ENCODE data around the gene PSMD6.

The PSMD6 gene

GRCh38 chr3:64008487-64009351, 14.6 kb downstream of the PSMD6 start:
- TF ChIP-seq REST (IDR thresholded peaks at IDR 0.05; ENCODE audit: low read depth), result no peak
- no peak for TF ChIP-seq USF1 (IDR thresholded peaks at IDR 0.05)
- TF ChIP-seq NFIC (IDR thresholded peaks at IDR 0.05), result no peak
- no peak for TF ChIP-seq TEAD4 (IDR thresholded peaks at IDR 0.05)
- no peak for TF ChIP-seq TCF12 (IDR thresholded peaks at IDR 0.05; ENCODE audit: low read depth)
- TF ChIP-seq YY1 (IDR thresholded peaks at IDR 0.05; ENCODE audit: low read depth), result no peak
- TF ChIP-seq FOXM1 (IDR thresholded peaks at IDR 0.05; ENCODE audit: borderline replicate concordance, low read depth), result no peak
- no peak for TF ChIP-seq RAD21 (IDR thresholded peaks at IDR 0.05; ENCODE audit: low read depth)
- TF ChIP-seq ZBTB7A (IDR thresholded peaks at IDR 0.05; ENCODE audit: low read depth), result no peak
- no peak for TF ChIP-seq CEBPB (IDR thresholded peaks at IDR 0.05)
- no peak for TF ChIP-seq CREB1 (IDR thresholded peaks at IDR 0.05; ENCODE audit: low read depth)
- no peak for TF ChIP-seq EGR1 (IDR thresholded peaks at IDR 0.05)
- TF ChIP-seq MAX (IDR thresholded peaks at IDR 0.05), result no peak
- TF ChIP-seq EP300 (IDR thresholded peaks at IDR 0.05; ENCODE audit: borderline replicate concordance), result no peak
- no peak for TF ChIP-seq TAF1 (IDR thresholded peaks at IDR 0.05; ENCODE audit: low read depth)

GRCh38 chr3:64008017-64008416, 15.3 kb downstream of the PSMD6 start:
- TF ChIP-seq CEBPB (IDR thresholded peaks at IDR 0.05) (no peak), TCF12 (IDR thresholded peaks at IDR 0.05; ENCODE audit: low read depth) (no peak), FOXM1 (IDR thresholded peaks at IDR 0.05; ENCODE audit: borderline replicate concordance, low read depth) (no peak), YY1 (IDR thresholded peaks at IDR 0.05; ENCODE audit: low read depth) (no peak), RAD21 (IDR thresholded peaks at IDR 0.05; ENCODE audit: low read depth) (no peak), ZBTB7A (IDR thresholded peaks at IDR 0.05; ENCODE audit: low read depth) (no peak), USF1 (IDR thresholded peaks at IDR 0.05) (no peak), MAX (IDR thresholded peaks at IDR 0.05) (no peak), TAF1 (IDR thresholded peaks at IDR 0.05; ENCODE audit: low read depth) (no peak), NFIC (IDR thresholded peaks at IDR 0.05) (no peak), EGR1 (IDR thresholded peaks at IDR 0.05) (no peak), CREB1 (IDR thresholded peaks at IDR 0.05; ENCODE audit: low read depth) (no peak)

GRCh38 chr3:64003589-64003988, 19.7 kb downstream of the PSMD6 start:
- no peak for TF ChIP-seq YY1 (IDR thresholded peaks at IDR 0.05; ENCODE audit: low read depth)
- no peak for TF ChIP-seq RAD21 (IDR thresholded peaks at IDR 0.05; ENCODE audit: low read depth)
- TF ChIP-seq CEBPB (IDR thresholded peaks at IDR 0.05), result no peak
- no peak for TF ChIP-seq TAF1 (IDR thresholded peaks at IDR 0.05; ENCODE audit: low read depth)
- no peak for TF ChIP-seq TEAD4 (IDR thresholded peaks at IDR 0.05)
- TF ChIP-seq NFIC (IDR thresholded peaks at IDR 0.05), result no peak
- TF ChIP-seq EP300 (IDR thresholded peaks at IDR 0.05; ENCODE audit: borderline replicate concordance), result no peak
- TF ChIP-seq REST (IDR thresholded peaks at IDR 0.05; ENCODE audit: low read depth), result no peak
- TF ChIP-seq CREB1 (IDR thresholded peaks at IDR 0.05; ENCODE audit: low read depth), result no peak
- no peak for TF ChIP-seq FOXM1 (IDR thresholded peaks at IDR 0.05; ENCODE audit: borderline replicate concordance, low read depth)
- no peak for TF ChIP-seq TCF12 (IDR thresholded peaks at IDR 0.05; ENCODE audit: low read depth)

- no peak for TF ChIP-seq TCF12 (IDR thresholded peaks at IDR 0.05; ENCODE audit: low read depth)
- TF ChIP-seq EGR1 (IDR thresholded peaks at IDR 0.05), result no peak
- no peak for TF ChIP-seq FOXM1 (IDR thresholded peaks at IDR 0.05; ENCODE audit: borderline replicate concordance, low read depth)
- TF ChIP-seq CEBPB (IDR thresholded peaks at IDR 0.05), result no peak
- no peak for TF ChIP-seq USF1 (IDR thresholded peaks at IDR 0.05)
- TF ChIP-seq TAF1 (IDR thresholded peaks at IDR 0.05; ENCODE audit: low read depth), result no peak
- TF ChIP-seq YY1 (IDR thresholded peaks at IDR 0.05; ENCODE audit: low read depth), result no peak
- no peak for TF ChIP-seq TEAD4 (IDR thresholded peaks at IDR 0.05)
- TF ChIP-seq REST (IDR thresholded peaks at IDR 0.05; ENCODE audit: low read depth), result no peak
- TF ChIP-seq ZBTB7A (IDR thresholded peaks at IDR 0.05; ENCODE audit: low read depth), result no peak
- no peak for TF ChIP-seq NFIC (IDR thresholded peaks at IDR 0.05)
- TF ChIP-seq RAD21 (IDR thresholded peaks at IDR 0.05; ENCODE audit: low read depth), result no peak
- no peak for TF ChIP-seq EP300 (IDR thresholded peaks at IDR 0.05; ENCODE audit: borderline replicate concordance)
- no peak for TF ChIP-seq MAX (IDR thresholded peaks at IDR 0.05)
- TF ChIP-seq CREB1 (IDR thresholded peaks at IDR 0.05; ENCODE audit: low read depth), result no peak
Observed at GRCh38 chr3:64002233-64002632, 21.1 kb downstream of the PSMD6 start.
